Inferior parietal cortex (tissue), 1 donor: ENCODE results near the gene GAL3ST3.
"Not testable (repeated sequence)": the region's sequence is repeated elsewhere in the genome, so short reads cannot be mapped to it uniquely, and the experiment has no call there.

Experiments
- DNase-seq: peaks from one replicate; pipeline ENCODE4 v3.0.0-alpha.2; 2016; ENCODE audit errors: extremely low spot score

The GAL3ST3 gene

DNA sequence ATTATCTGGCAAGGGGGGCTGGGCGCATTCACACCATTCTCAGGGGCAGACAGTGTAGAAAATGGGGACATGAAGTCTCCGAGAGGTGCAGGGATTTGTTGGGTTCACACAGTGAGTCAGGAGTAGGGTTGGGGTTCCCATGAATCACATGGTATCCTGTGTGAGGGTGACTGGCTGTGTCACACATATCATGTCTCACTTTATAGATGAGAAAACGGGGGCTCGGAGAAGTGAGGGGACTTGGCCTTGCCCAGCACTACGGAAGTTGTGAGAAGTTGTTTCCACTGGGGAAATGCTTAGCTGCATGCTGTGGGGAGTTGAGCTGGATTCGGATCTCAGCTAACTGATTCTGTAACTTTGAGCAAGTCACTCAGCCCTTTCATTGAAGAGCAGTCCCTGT, 4.2 kb downstream of the GAL3ST3 start:
- no peak for DNase-seq

DNA sequence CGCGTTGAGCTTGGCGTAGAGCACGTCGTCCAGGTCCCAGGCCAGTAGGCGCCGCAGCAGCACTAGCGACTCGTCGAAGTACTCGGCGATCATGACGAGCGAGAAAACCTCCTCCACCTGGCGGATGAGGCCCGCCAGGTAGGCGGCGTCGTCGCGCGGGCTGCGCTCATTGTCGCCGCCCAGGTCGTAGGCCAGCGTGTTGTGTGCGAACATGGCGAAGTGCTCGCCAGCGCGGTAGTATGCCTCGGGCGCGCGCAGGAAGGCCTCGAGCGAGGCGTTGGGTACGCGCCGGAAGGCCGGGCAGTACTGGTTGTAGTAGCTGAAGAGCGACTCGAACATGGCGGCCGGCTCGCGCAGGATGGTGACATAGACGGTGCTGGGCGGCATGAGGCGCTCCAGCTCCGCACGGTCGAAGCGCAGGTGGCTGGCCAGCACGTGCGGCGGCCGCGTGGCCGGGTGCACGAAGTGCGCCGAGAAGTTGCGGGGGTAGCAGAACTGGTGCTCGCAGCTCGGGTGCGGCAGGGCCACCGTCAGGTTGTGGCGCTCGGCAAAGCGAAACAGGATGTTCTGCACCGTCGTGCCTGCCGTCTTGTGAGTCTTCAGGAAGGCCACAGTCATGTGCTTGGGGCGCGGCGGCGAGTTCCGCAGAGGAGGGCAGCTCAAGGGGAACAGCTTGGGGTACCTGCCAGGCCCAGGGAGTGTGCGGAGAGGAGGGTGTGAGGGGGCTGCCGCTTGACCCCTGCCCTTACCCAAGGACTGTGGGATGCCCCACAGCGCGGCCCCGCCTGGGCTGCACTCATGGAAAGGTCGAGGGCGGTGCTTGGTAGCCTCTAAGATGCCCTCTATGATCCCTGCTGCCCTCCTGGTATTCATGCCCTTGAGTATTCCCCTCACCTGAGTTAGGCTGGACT, 5.7 kb downstream of the GAL3ST3 start:
- no peak for DNase-seq

- DNase-seq: no peak
These were observed 6.5 kb downstream of the GAL3ST3 start for GRCh38 chr11:66042227-66042995.

DNA sequence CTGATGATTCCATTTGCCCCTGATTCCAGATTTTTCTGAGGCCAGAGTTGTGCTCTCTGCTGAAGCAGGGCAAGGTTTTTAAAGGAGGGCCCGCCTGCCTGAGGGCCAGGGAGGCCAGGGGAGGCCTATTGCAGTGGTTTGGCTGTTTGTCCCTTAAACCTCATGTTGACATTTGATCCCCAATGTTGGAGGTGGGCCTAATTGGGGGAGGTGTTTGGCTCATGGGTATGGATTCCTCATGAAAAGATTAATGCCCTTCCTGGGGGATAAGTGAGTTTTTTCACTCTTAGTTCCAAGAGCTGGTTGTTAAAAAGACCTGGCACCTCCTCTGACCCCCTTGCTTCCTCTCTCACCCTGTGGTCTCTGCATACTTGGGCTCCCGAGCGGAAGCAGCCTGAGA, 9.2 kb downstream of the GAL3ST3 start:
- no peak for DNase-seq

- DNase-seq: no peak
These were observed 11.6 kb downstream of the GAL3ST3 start for GRCh38 chr11:66037327-66037726.

GRCh38 chr11:66036334-66036710, 12.6 kb downstream of the GAL3ST3 start:
- no peak for DNase-seq

- DNase-seq: no peak
These were observed 13.2 kb downstream of the GAL3ST3 start for GRCh38 chr11:66035653-66036333.

DNA sequence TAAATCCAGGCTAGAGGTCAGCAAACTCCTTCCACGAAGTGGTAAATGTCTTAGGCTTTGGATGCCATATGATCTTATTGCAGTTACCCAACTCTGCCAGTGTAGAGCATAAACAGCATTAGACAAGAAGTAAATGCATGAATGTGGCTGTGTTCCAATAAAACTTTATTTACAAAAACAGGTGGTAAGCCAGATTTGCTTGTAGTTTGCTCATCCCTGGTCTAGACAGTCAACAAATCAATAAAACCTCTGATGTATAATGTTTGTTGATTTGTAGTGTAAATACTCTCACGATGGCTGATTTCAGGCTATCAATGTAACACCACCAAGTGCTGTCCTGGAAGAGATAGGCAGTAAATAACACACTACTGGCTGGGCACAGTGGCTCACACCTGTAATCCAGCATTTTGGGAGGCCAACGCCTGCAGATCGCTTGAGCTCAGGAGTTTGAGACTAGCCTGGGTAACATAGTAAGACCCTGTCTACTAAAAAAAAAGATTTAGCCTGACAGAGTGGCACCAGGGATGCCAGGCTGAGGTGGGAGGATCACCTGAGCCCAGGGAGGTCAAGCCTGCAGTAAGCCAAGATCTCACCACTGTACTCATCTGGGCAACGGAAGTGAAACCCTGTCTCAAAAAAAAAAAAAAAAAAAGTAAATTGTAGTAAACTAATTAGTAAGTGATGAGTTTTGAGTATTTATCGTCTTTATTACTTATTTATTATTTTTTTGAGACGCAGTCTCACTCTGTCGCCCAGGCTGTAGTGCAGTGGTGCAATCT, 15.8 kb downstream of the GAL3ST3 start:
- no peak for DNase-seq

GRCh38 chr11:66026017-66026529, 22.9 kb downstream of the GAL3ST3 start, which contains the start of gene CATSPER1:
TSS of gene CATSPER1 (minus strand) at chr11:66026479. CDS start at chr11:66026379, 100 bp downstream.
- no peak for DNase-seq

- DNase-seq: not testable (repeated sequence)
These were observed 25.8 kb downstream of the GAL3ST3 start for GRCh38 chr11:66023186-66023440.

DNA sequence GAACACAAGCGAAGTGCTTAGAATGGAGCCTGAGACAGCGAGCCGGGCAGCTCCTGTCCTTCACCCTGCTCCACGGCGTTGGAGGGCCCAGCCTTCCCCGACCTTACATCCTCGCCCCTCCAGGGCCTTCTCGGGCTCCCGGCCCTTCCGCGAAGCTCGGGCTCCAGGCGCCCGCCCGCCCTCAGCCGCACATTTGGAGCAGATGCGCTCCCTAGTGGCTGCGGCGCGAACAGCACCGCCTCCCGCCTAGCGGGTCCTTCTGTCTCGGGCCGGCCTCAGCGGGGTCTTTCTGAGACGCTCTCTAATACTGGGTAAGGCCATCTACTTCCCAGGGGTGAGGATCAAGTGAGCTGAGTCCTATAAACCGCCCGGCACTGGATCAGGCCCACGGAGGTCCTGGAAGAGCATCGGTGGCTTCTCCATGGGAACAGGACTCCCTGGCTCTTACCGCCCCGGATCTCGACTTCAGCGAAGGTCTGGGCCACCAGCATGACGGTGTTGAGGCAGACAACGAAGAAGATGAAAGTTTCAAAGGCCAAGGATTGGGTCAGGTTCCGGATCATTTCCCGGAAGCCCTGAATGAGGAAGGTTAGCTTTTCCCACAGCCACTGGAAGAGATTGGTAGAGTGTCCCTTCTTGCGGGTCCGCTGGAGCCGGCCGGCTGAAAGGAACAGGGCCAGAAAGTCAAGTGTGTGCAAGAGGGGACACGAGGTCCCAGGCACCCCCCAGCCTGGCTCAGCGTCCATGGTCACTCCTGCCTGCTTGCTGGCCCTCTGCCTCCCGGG, 26.4 kb downstream of the GAL3ST3 start:
- peak; percentile 64 for DNase-seq

DNA sequence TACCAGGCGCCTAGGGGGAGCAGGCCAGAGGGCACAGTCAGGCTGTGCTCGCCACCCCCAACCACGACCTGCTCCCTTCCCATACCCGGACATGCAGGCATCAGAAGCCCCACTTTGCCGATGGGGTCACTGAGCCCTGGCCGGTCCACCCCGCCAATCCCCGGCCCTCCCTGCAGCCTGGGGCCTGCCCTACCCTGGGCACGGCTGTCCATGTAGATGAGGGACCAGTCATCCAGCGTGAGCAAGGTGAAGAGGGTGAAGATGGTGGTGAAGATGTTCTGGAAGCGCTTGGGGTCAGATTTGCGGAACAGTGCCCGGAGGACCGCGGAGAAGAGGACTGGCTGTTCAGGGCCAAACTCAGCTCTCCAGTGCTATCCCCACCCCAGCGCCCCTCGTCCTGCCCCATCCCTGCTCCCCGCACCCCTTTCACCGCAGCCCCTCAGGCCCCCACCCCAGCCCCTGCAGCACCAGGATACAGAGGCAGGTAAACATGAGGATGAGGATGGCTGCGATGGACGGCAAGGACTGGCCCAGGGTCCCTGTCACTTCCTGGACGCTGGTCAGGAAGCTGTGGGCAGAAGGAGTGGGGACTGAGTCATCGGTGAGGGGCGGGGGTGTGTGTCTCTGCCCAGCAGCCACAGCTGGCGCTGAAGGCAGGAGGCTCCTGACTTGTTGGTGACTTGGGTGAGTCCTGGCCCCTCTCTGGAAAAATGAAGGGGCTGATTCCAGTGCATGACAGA, 28.2 kb downstream of the GAL3ST3 start:
- no peak for DNase-seq

GRCh38 chr11:66020212-66020611, 28.7 kb downstream of the GAL3ST3 start:
- DNase-seq: no peak

DNA sequence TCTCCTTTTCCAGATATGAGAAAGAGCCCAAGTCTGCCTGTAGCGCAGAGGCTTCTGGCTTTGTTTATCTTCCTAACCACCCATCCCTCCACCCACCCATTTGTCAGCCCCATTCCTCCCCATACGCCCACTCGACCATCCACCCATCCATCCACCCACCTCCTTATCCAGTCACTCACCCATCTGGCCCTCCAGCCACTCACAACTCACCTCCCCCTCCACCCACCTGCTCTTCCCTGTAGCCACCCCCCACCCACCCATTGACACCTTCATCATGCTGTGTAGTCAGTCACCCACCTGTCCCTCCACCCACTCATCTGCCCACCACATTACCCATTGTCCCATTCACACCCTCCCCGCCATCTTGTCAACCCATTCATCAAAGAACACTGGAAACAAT, 31.6 kb downstream of the GAL3ST3 start:
- DNase-seq: no peak

DNA sequence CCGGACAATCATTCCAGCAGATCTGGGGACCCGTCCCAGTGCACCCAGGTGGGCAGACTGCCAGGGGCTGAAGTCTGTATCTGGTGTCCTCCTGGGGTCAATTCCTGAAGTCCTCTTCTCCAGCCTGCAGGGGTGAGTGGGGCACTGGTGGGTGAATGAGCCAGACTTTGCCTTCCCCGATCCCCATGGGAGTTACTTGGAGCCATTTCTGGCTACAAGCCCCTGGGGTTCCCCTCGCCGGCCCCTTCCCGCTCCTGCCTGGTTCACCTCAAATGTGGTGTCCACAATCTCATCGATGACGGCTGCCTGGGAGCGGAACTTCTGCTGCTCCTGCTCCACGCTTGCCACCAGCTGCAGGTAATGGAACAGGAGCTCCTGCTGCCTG, 32.2 kb downstream of the GAL3ST3 start:
- DNase-seq: no peak

DNA sequence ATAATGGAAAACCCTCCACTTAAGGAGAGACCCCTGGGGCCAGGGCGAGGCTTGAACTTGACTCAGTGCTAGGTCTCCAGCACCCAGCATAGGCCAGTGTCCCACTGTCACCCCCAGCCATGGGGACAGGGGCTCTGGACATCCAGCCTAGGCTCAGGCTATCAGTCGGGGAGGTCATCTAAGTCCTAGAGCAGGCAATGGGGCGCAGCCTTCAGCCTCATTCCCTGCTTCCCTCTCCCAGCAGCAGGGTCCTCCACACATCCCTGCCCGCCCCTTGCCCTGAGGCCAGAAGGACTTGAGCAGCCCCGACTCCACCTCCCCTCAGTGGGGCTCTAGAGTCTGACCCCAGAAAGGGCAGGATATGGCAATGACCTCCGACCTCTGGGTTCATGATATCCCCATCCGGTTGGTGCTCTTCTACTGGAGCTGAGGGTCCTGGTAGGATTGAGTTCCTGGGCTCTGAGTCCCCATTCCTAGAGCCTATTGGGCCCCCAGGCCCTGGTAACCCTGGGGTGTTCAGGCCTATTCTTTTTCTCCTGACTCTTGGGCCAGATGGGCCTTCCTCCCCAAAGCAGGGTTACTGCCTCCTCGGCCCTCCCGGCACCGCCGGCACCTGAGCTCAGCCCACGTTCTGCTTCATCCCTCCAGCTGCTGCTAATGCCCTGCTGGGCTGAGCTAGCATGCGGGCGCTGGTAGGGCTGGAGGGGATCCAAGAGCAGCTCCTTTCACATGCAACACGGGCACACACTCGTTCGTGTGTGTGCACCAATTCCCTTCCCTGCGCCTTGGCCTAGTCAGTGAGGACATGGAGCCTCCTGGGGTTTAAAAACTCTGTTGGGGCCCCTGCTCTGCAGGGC, 32.8 kb downstream of the GAL3ST3 start:
- DNase-seq: no peak

DNA sequence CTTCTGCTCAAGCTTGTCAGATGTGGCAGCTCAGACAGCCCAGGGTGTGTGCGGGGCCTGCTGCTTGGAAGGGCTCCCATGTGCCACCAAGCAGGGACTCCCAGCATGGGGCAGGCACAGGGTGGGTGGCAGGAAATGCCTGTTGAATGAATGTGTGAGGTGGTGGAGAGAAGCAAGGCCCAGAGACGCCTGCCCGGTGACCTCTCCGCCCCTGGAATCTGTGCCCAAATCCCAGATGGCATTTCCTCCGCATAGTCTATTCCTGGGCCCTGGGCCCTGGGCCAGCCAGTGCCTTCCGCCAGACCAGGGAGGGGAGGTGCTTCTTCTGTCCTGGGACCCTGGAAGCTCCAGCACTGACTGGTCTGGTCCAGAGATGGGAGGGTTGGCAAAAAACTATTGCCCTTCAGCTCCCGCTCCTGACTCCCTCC, 33.5 kb downstream of the GAL3ST3 start:
- DNase-seq: no peak

DNA sequence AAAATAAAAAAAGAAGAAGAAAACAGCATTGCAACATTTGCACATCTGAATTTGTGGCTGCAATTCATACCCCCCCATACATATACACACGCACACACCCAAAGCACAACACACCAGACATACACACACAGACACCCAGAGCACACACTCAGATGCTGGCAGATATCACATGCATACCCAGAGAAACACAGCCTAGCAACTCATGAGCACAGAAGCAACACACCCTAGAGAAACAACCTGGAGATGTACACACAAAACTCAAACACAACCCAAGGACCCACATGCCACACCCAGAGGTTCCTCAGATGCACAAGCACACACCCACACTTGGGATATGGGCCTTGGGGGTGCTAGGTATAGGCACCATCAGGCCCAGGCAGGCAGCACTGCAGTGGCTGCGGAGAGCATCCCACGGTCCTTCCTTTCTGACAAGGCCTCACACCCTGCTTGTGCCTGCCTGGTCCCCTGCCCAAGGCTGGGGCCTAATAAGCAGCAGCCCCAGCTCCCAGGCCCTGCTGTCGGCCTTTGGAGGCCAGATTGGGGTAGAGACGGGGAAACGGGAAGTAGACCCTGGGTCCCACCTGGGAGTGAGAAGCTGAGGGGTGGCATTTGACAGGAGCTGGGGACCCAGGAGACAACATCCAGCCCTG, 34.0 kb downstream of the GAL3ST3 start:
- no peak for DNase-seq

DNA sequence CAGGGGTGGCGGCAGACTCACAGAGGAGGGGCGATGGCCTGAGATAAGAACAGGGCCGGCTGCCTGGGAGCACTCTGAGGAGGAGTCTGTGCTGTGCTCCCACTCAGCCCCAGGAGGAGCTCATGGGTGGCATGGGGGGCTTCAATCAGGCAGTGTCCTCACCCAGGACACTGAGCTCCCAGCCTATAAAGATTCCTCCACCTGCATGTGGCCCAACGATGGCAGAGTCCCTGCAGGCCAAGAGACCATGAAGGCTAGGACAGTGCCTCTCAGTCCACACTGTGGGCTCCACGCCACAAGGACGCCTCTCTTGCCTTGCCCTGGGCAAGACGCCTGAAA, 35.2 kb downstream of the GAL3ST3 start:
- no peak for DNase-seq
